Measurements from ENCODE around the gene C1orf53.

GRCh38 chr1:197927908-197928665 lies 25.7 kb downstream of the C1orf53 start:
- no peak for TF ChIP-seq POLR2A (IDR thresholded peaks at IDR 0.05)
- no peak for TF ChIP-seq CTCF (IDR thresholded peaks at IDR 0.05)
